Measurements from ENCODE around the gene RRAGD.

RRAGD gene

GRCh38 chr6:89392823-89393222 is 19.2 kb downstream of the RRAGD start:
- no peak for TF ChIP-seq CTCF (IDR thresholded peaks at IDR 0.05; ENCODE audit: insufficient read depth, missing control alignments)
- DNase-seq (ENCODE audit: insufficient read length, low spot score): no peak
- FAIRE-seq: no peak

GRCh38 chr6:89388846-89389245 is 23.2 kb downstream of the RRAGD start:
- FAIRE-seq (no peak), DNase-seq (ENCODE audit: insufficient read length, low spot score) (no peak)
- no peak for TF ChIP-seq CTCF (IDR thresholded peaks at IDR 0.05; ENCODE audit: insufficient read depth, missing control alignments)

GRCh38 chr6:89387516-89388201 is 24.4 kb downstream of the RRAGD start:
- FAIRE-seq (no peak), DNase-seq (ENCODE audit: insufficient read length, low spot score) (no peak)
- TF ChIP-seq CTCF (IDR thresholded peaks at IDR 0.05; ENCODE audit: insufficient read depth, missing control alignments): no peak

GRCh38 chr6:89386917-89387491 is 25.1 kb downstream of the RRAGD start:
- FAIRE-seq (no peak), DNase-seq (ENCODE audit: insufficient read length, low spot score) (no peak)
- no peak for TF ChIP-seq CTCF (IDR thresholded peaks at IDR 0.05; ENCODE audit: insufficient read depth, missing control alignments)

GRCh38 chr6:89385846-89386245 is 26.2 kb downstream of the RRAGD start:
- FAIRE-seq: no peak
- DNase-seq (ENCODE audit: insufficient read length, low spot score): no peak
- TF ChIP-seq CTCF (IDR thresholded peaks at IDR 0.05; ENCODE audit: insufficient read depth, missing control alignments): no peak

GRCh38 chr6:89385156-89385667 is 26.9 kb downstream of the RRAGD start:
- DNase-seq (ENCODE audit: insufficient read length, low spot score): no peak
- TF ChIP-seq CTCF (IDR thresholded peaks at IDR 0.05; ENCODE audit: insufficient read depth, missing control alignments): no peak
- FAIRE-seq: no peak

GRCh38 chr6:89381031-89381430 is 31.0 kb downstream of the RRAGD start:
- no peak for TF ChIP-seq CTCF (IDR thresholded peaks at IDR 0.05; ENCODE audit: insufficient read depth, missing control alignments)
- no peak for DNase-seq (ENCODE audit: insufficient read length, low spot score)
- no peak for FAIRE-seq
